Measurements from ENCODE around the gene MRPL33.
"Not testable (repeated sequence)": the region's sequence is repeated elsewhere in the genome, so short reads cannot be mapped to it uniquely, and the experiment has no call there.

MRPL33 gene

GRCh38 chr2:27754831-27755230, 16.7 kb upstream of the MRPL33 start:
- Histone ChIP-seq H3K36me3 (ENCODE audit: control insufficient read depth, insufficient read depth, low read length) (no peaks in the 10 kb centered on the region), H3K4me3 (replicated peaks; ENCODE audit: low read depth, low read length) (no peak overlapping the region), H3K27me3 (replicated peaks; ENCODE audit: control insufficient read depth, insufficient read depth, low read length) (no peaks in the 10 kb centered on the region)
- no peak for TF ChIP-seq CTCF (IDR thresholded peaks at IDR 0.05; ENCODE audit: insufficient read depth, low read length, poor library complexity, severe bottlenecking)
- no peak for DNase-seq (ENCODE audit: extremely low read depth, insufficient read length)

GRCh38 chr2:27756091-27756490, 15.4 kb upstream of the MRPL33 start:
- no peak overlapping the region for H3K4me3 ChIP-seq (replicated peaks; ENCODE audit: low read depth, low read length)
- H3K36me3 ChIP-seq (ENCODE audit: control insufficient read depth, insufficient read depth, low read length), result no peaks in the 10 kb centered on the region
- TF ChIP-seq CTCF (IDR thresholded peaks at IDR 0.05; ENCODE audit: insufficient read depth, low read length, poor library complexity, severe bottlenecking), result no peak
- no peak for DNase-seq (ENCODE audit: extremely low read depth, insufficient read length)
- no peaks in the 10 kb centered on the region for H3K27me3 ChIP-seq (replicated peaks; ENCODE audit: control insufficient read depth, insufficient read depth, low read length)

GRCh38 chr2:27756544-27757498, 14.7 kb upstream of the MRPL33 start:
- Histone ChIP-seq H3K27me3 (replicated peaks; ENCODE audit: control insufficient read depth, insufficient read depth, low read length) (no peaks in the 10 kb centered on the region), H3K4me3 (replicated peaks; ENCODE audit: low read depth, low read length) (no peak overlapping the region), H3K36me3 (ENCODE audit: control insufficient read depth, insufficient read depth, low read length) (no peaks in the 10 kb centered on the region)
- no peak for DNase-seq (ENCODE audit: extremely low read depth, insufficient read length)
- TF ChIP-seq CTCF (IDR thresholded peaks at IDR 0.05; ENCODE audit: insufficient read depth, low read length, poor library complexity, severe bottlenecking), result no peak

- TF ChIP-seq CTCF (IDR thresholded peaks at IDR 0.05; ENCODE audit: insufficient read depth, low read length, poor library complexity, severe bottlenecking), result no peak
- no peaks in the 10 kb centered on the region for H3K36me3 ChIP-seq (ENCODE audit: control insufficient read depth, insufficient read depth, low read length)
- DNase-seq (ENCODE audit: extremely low read depth, insufficient read length), result no peak
- H3K4me3 ChIP-seq (replicated peaks; ENCODE audit: low read depth, low read length), result no peak overlapping the region
- H3K27me3 ChIP-seq (replicated peaks; ENCODE audit: control insufficient read depth, insufficient read depth, low read length), result no peaks in the 10 kb centered on the region
These were observed 8.3 kb upstream of the MRPL33 start for GRCh38 chr2:27762951-27763906.

GRCh38 chr2:27763907-27764267, 7.6 kb upstream of the MRPL33 start:
- no peaks in the 10 kb centered on the region for H3K27me3 ChIP-seq (replicated peaks; ENCODE audit: control insufficient read depth, insufficient read depth, low read length)
- no peak for TF ChIP-seq CTCF (IDR thresholded peaks at IDR 0.05; ENCODE audit: insufficient read depth, low read length, poor library complexity, severe bottlenecking)
- no peak for DNase-seq (ENCODE audit: extremely low read depth, insufficient read length)
- no peak overlapping the region for H3K4me3 ChIP-seq (replicated peaks; ENCODE audit: low read depth, low read length)
- H3K36me3 ChIP-seq (ENCODE audit: control insufficient read depth, insufficient read depth, low read length), result no peaks in the 10 kb centered on the region

- DNase-seq (ENCODE audit: extremely low read depth, insufficient read length); H3K36me3 ChIP-seq (ENCODE audit: control insufficient read depth, insufficient read depth, low read length); H3K4me3 ChIP-seq (replicated peaks; ENCODE audit: low read depth, low read length); H3K27me3 ChIP-seq (replicated peaks; ENCODE audit: control insufficient read depth, insufficient read depth, low read length): not testable (repeated sequence)
These were observed 7.0 kb upstream of the MRPL33 start for GRCh38 chr2:27764526-27764925.

Measured in GM06990 (cell line).